H1 (cell line): Measurements from ENCODE around the gene SIK2. TPM values are rescaled to one million over a fixed set of nuclear protein-coding genes. Genes with fewer than 3 reads are reported as not detected.

Source experiments
- CTCF ChIA-PET: fragments of 300-600 bp; sonication (Branson Sonifier 250); formaldehyde crosslinking; loops from one replicate; lab custom pipeline; 2021; ENCODE audit not compliant: partially characterized antibody; lab: Charles Lee
- POLR2A ChIA-PET: fragments of 300-600 bp; sonication (Branson Sonifier 250); formaldehyde crosslinking; loops from one replicate; lab custom pipeline; 2021; ENCODE audit warnings: inconsistent platforms; ENCODE audit not compliant: partially characterized antibody; lab: Charles Lee
- DNase-seq, 2 experiments: peaks; one replicate each; pipeline versions ENCODE4 v3.0.0 to v3.0.0-alpha.2; 2010 to 2022; ENCODE audit warnings: low spot score in 2 of 2, low read depth in 1 of 2, mixed read lengths in 1 of 2
- FAIRE-seq: peaks from 2 replicates; lab custom pipeline; 2011; peaks lifted over from hg19 to GRCh38; lab: Jason Lieb, UNC
- H2AFZ ChIP-seq: 2 replicates; pipeline ENCODE4 v1.8.1; 2012; ENCODE audit warnings: low read length, inconsistent platforms
- H2AK5ac ChIP-seq: 2 replicates; pipeline ENCODE4 v1.6.1; 2013; ENCODE audit warnings: low read depth, low read length
- H2BK120ac ChIP-seq: replicated peaks from 2 replicates; pipeline ENCODE3; 2013; ENCODE audit warnings: low read depth, low read length, inconsistent platforms
- H2BK12ac ChIP-seq: 2 replicates; pipeline ENCODE4 v1.6.1; 2013; ENCODE audit warnings: low read depth, low read length
- H2BK15ac ChIP-seq: 2 replicates; pipeline ENCODE4 v1.6.1; 2013; ENCODE audit warnings: low read length
- H2BK20ac ChIP-seq: 2 replicates; pipeline ENCODE4 v1.6.1; 2013; ENCODE audit warnings: low read length
- H2BK5ac ChIP-seq: 2 replicates; pipeline ENCODE4 v1.6.1; 2013; ENCODE audit warnings: low read depth, low read length
- H3K14ac ChIP-seq: 2 replicates; pipeline ENCODE4 v1.6.1; 2013; ENCODE audit warnings: inconsistent platforms; ENCODE audit not compliant: insufficient read length
- H3K18ac ChIP-seq: 2 replicates; pipeline ENCODE4 v1.6.1; 2013; ENCODE audit warnings: low read length; ENCODE audit errors: extremely low read depth
- H3K23ac ChIP-seq: 2 replicates; pipeline ENCODE4 v1.6.1; 2013; ENCODE audit warnings: inconsistent platforms; ENCODE audit not compliant: insufficient read length
- H3K23me2 ChIP-seq: 2 replicates; pipeline ENCODE4 v1.6.1; 2013; ENCODE audit warnings: low read depth, low read length
- H3K27ac ChIP-seq: 2 replicates; pipeline ENCODE4 v1.6.1; 2011; ENCODE audit warnings: low read depth, low read length, inconsistent platforms
- H3K27me3 ChIP-seq, 4 experiments: replicated peaks in 1 of 4; 1 replicate in 1 of 4; 2 replicates in 3 of 4; pipeline versions ENCODE4 v1.6.1 to v1.8.1; 2011 to 2013; ENCODE audit warnings: low read length in 3 of 4, mild to moderate bottlenecking in 3 of 4, inconsistent platforms in 2 of 4, mixed read lengths in 2 of 4, moderate library complexity in 1 of 4; ENCODE audit not compliant: control insufficient read depth in 3 of 4, insufficient read depth in 3 of 4; ENCODE audit errors: extremely low read depth in 1 of 4
- H3K36me3 ChIP-seq, 4 experiments: 2 replicates each; pipeline versions ENCODE4 v1.6.1 to v1.8.1; 2011 to 2013; ENCODE audit warnings: mild to moderate bottlenecking in 4 of 4, low read length in 3 of 4, moderate library complexity in 2 of 4, control low read depth in 1 of 4, inconsistent platforms in 1 of 4; ENCODE audit not compliant: insufficient read depth in 4 of 4, control insufficient read depth in 2 of 4
- H3K4ac ChIP-seq: replicated peaks from 2 replicates; pipeline ENCODE3; 2013; ENCODE audit warnings: low read length, low read depth, mixed read lengths, inconsistent platforms; ENCODE audit not compliant: insufficient read length
- H3K4me1 ChIP-seq, 4 experiments: replicated peaks in 1 of 4; 1 replicate in 1 of 4; 2 replicates in 3 of 4; pipeline versions ENCODE4 v1.6.1 to v1.8.1; 2011 to 2013; ENCODE audit warnings: low read length in 3 of 4, inconsistent platforms in 2 of 4, mixed read lengths in 1 of 4; ENCODE audit not compliant: insufficient read depth in 4 of 4, control insufficient read depth in 3 of 4
- H3K4me2 ChIP-seq, 2 experiments: 2 replicates each; pipeline versions ENCODE4 v1.6.1 to v1.8.1; 2011 to 2013; ENCODE audit warnings: low read depth in 2 of 2, low read length in 2 of 2, control low read depth in 1 of 2, inconsistent platforms in 1 of 2, mild to moderate bottlenecking in 1 of 2; ENCODE audit not compliant: insufficient read depth in 1 of 2
- H3K4me3 ChIP-seq, 4 experiments: fragments of 200-600, 300-600 bp in 1 of 4; sonication (generic), shearing (Covaris generic), sonication (Bioruptor Twin) in 1 of 4; 2 replicates each; pipeline versions ENCODE4 v1.5.1 to v1.8.1; 2011 to 2016; ENCODE audit warnings: low read length in 4 of 4, low read depth in 3 of 4, control low read depth in 2 of 4, inconsistent platforms in 2 of 4, mild to moderate bottlenecking in 2 of 4, mixed read lengths in 1 of 4, moderate library complexity in 1 of 4; ENCODE audit not compliant: insufficient read depth in 2 of 4; ENCODE audit errors: extremely low read depth in 1 of 4
- H3K56ac ChIP-seq: replicated peaks from 2 replicates; pipeline ENCODE3; 2013; ENCODE audit warnings: low read depth, mild to moderate bottlenecking, mixed read lengths, low read length, inconsistent platforms; ENCODE audit not compliant: insufficient read length
- H3K79me1 ChIP-seq: 2 replicates; pipeline ENCODE4 v1.6.1; 2013; ENCODE audit warnings: low read depth, low read length, control low read depth
- H3K79me2 ChIP-seq, 2 experiments: 2 replicates each; pipeline versions ENCODE4 v1.6.1 to v1.8.1; 2012 to 2013; ENCODE audit warnings: low read length in 2 of 2, mild to moderate bottlenecking in 2 of 2, inconsistent platforms in 1 of 2; ENCODE audit not compliant: insufficient read depth in 2 of 2, control insufficient read depth in 1 of 2
- H3K9ac ChIP-seq, 4 experiments: replicated peaks in 1 of 4; 1 replicate in 1 of 4; 2 replicates in 3 of 4; pipeline versions ENCODE4 v1.6.1 to v1.8.1; 2011 to 2013; ENCODE audit warnings: low read depth in 3 of 4, low read length in 3 of 4, control low read depth in 2 of 4, mild to moderate bottlenecking in 2 of 4, moderate library complexity in 2 of 4, inconsistent platforms in 1 of 4; ENCODE audit errors: extremely low read depth in 1 of 4
- H3K9me3 ChIP-seq, 2 experiments: 2 replicates each; pipeline versions ENCODE4 v1.6.1 to v1.8.1; 2012 to 2013; ENCODE audit warnings: mild to moderate bottlenecking in 2 of 2, moderate library complexity in 2 of 2, control low read depth in 1 of 2, inconsistent platforms in 1 of 2, low read depth in 1 of 2, low read length in 1 of 2, mixed read lengths in 1 of 2; ENCODE audit not compliant: insufficient read depth in 2 of 2
- H4K20me1 ChIP-seq, 2 experiments: replicated peaks in 1 of 2; 2 replicates each; pipeline versions ENCODE3 to v1.8.1; 2011 to 2013; ENCODE audit warnings: inconsistent platforms in 2 of 2, low read length in 2 of 2, mild to moderate bottlenecking in 1 of 2; ENCODE audit not compliant: insufficient read depth in 2 of 2, control insufficient read depth in 1 of 2
- H4K5ac ChIP-seq: 2 replicates; pipeline ENCODE4 v1.6.1; 2013; ENCODE audit warnings: low read length, low read depth, mixed read lengths, inconsistent platforms; ENCODE audit not compliant: insufficient read length
- H4K8ac ChIP-seq: 2 replicates; pipeline ENCODE4 v1.8.0; 2013; ENCODE audit warnings: mild to moderate bottlenecking, moderate library complexity, low read length, inconsistent platforms; ENCODE audit not compliant: insufficient read depth; ENCODE audit errors: extremely low read depth
- H4K91ac ChIP-seq: replicated peaks from 2 replicates; pipeline ENCODE3; 2013; ENCODE audit warnings: low read length, mixed read lengths, inconsistent platforms; ENCODE audit not compliant: insufficient read length
- BACH1 ChIP-seq: IDR thresholded peaks from 2 replicates; pipeline ENCODE4 v1.6.1; 2012; ENCODE audit warnings: low read length, improper control_type of control experiment
- CEBPB ChIP-seq: IDR thresholded peaks from 2 replicates; pipeline ENCODE4 v1.6.1; 2012; ENCODE audit warnings: low read depth, low read length
- HDAC2 ChIP-seq, 2 experiments: fragments of 300-600 bp in 1 of 2; sonication (generic) in 1 of 2; IDR thresholded peaks; 2 replicates each; pipeline ENCODE4 v1.6.1; 2011 to 2012; ENCODE audit warnings: low read depth in 2 of 2, low read length in 2 of 2, mild to moderate bottlenecking in 2 of 2, moderate library complexity in 2 of 2, borderline replicate concordance in 1 of 2, inconsistent platforms in 1 of 2
- KDM4A ChIP-seq: IDR thresholded peaks from one replicate; pipeline ENCODE4 v1.7.1; 2012; ENCODE audit warnings: low read depth, mild to moderate bottlenecking, moderate library complexity, low read length, inconsistent platforms; ENCODE audit not compliant: severe bottlenecking
- MAFK ChIP-seq: IDR thresholded peaks from 2 replicates; pipeline ENCODE4 v1.6.1; 2012; ENCODE audit warnings: low read depth, mild to moderate bottlenecking, improper control_type of control experiment, low read length
- POU5F1 ChIP-seq: IDR thresholded peaks from 2 replicates; pipeline ENCODE4 v1.6.1; 2011; ENCODE audit warnings: low read depth, mild to moderate bottlenecking, low read length, moderate library complexity
- RBBP5 ChIP-seq: IDR thresholded peaks from 2 replicates; pipeline ENCODE4 v1.7.1; 2012; ENCODE audit warnings: low read depth, mild to moderate bottlenecking, inconsistent platforms, low read length, moderate library complexity, borderline replicate concordance
- RNF2 ChIP-seq: fragments of 200-900, 300-1000 bp; sonication (generic); IDR thresholded peaks from 2 replicates; pipeline ENCODE4 v1.7.1; 2016; ENCODE audit warnings: borderline replicate concordance, low read depth, mild to moderate bottlenecking, antibody characterized with exemption, low read length; ENCODE audit not compliant: poor library complexity, severe bottlenecking; ENCODE audit errors: missing control alignments
- RXRA ChIP-seq: IDR thresholded peaks from 2 replicates; pipeline ENCODE4 v1.6.1; 2011; ENCODE audit warnings: low read depth, mild to moderate bottlenecking, low read length, moderate library complexity; ENCODE audit not compliant: insufficient read depth
- SAP30 ChIP-seq: fragments of 300-600 bp; sonication (generic); IDR thresholded peaks from 2 replicates; pipeline ENCODE4 v1.7.1; 2012; ENCODE audit warnings: low read length, moderate library complexity, mild to moderate bottlenecking, inconsistent platforms; ENCODE audit not compliant: insufficient read depth, insufficient replicate concordance
- SP2 ChIP-seq: IDR thresholded peaks from 2 replicates; pipeline ENCODE4 v1.6.1; 2012; ENCODE audit warnings: mild to moderate bottlenecking, low read length, inconsistent platforms
- SP4 ChIP-seq: IDR thresholded peaks from 2 replicates; pipeline ENCODE4 v1.6.1; 2012; ENCODE audit warnings: low read length, inconsistent platforms
- TAF7 ChIP-seq: optimal IDR thresholded peaks from 2 replicates; pipeline ENCODE3; 2011; ENCODE audit warnings: low read depth, mild to moderate bottlenecking, inconsistent platforms, low read length, moderate library complexity, borderline replicate concordance
- TEAD4 ChIP-seq: IDR thresholded peaks from 2 replicates; pipeline ENCODE4 v1.6.1; 2012; ENCODE audit warnings: low read depth, low read length, inconsistent platforms, mixed read lengths
- WGBS, 2 experiments: shearing (Covaris generic) in 1 of 2; methylation state at CpG; one replicate each; pipeline versions ENCODE4 v1.1.6 to v1.1.7; 2013 to 2015; ENCODE audit warnings: low lambda C conversion rate in 2 of 2, mixed read lengths in 2 of 2, inconsistent platforms in 1 of 2, low coverage in 1 of 2, missing lambda C conversion rate in 1 of 2; ENCODE audit not compliant: insufficient replicate concordance in 2 of 2, insufficient coverage in 1 of 2, insufficient read length in 1 of 2; ENCODE audit errors: extremely low coverage in 1 of 2, missing lambda C conversion rate in 1 of 2; 5-methylcytosine and 5-hydroxymethylcytosine counted together
- polyA plus RNA-seq, 7 experiments: library from polyadenylated mRNA; depleted of rRNA in 3 of 7; stranded (reverse) in 5 of 7; unstranded in 2 of 7; fragments of >200 nt in 5 of 7; fragments of 200-250 nt in 2 of 7; gene quantifications; 1 replicate in 5 of 7; 2 replicates in 1 of 7; 4 replicates in 1 of 7; pipeline versions ENCODE4 v1.2.1 to v1.2.3, GENCODE V29; 2011 to 2013; ENCODE audit warnings: missing spikeins in 2 of 7, mixed read lengths in 2 of 7
- total RNA-seq: library from RNA; stranded (reverse); fragmentation: NEBNext Ultra II Directional; extraction: Animal tissue kit (Norgen Biotek cat#: 25700); gene quantifications from 2 replicates; pipeline ENCODE4 v1.2.1, GENCODE V29; 2021

The SIK2 gene
- total and polyA plus RNA-seq, 2 of the 8 experiments (the other 6 are each of a cell fraction or from before 2014, with no cell fraction given): 8.8 to 11.2 TPM

GRCh38 chr11:111743700-111744099 lies 141.5 kb downstream of the SIK2 start:
- H3K79me2 ChIP-seq: no peaks in the 10 kb centered on the region
- H3K4me3 ChIP-seq: no peak overlapping the region
- H3K27me3 ChIP-seq: no peaks in the 10 kb centered on the region
- FAIRE-seq (no peak), DNase-seq (no peak)
- H4K91ac ChIP-seq: no peak overlapping the region
- H2BK12ac ChIP-seq: no peak overlapping the region
- no peak overlapping the region for H4K5ac ChIP-seq
- ChIA-PET POLR2A (no interaction called here), CTCF (interaction anchor here (0.8 to 1.6 kb wide), 3 partner anchors 11 to 32 kb away, joined by 3 to 4 read pairs (median 3); no protein-coding TSS in a partner anchor)
- no peak overlapping the region for H3K4ac ChIP-seq
- H3K4me1 ChIP-seq: peaks cover 0 to 3% (median 1%) of the 10 kb centered on the region in 4 experiments; a peak in 3 of 7 replicates
- H3K4me2 ChIP-seq: no peak overlapping the region
- H2AFZ ChIP-seq: no peak overlapping the region
- H3K79me1 ChIP-seq: no peaks in the 10 kb centered on the region; the same call in 1 of the 2 replicates
- peaks cover 4 to 61% (median 30%) of the 10 kb centered on the region in 4 experiments; a peak in 7 of 8 replicates for H3K36me3 ChIP-seq
- H4K8ac ChIP-seq: no peak overlapping the region
- H3K9ac ChIP-seq: no peak overlapping the region
- no peak overlapping the region for H2BK5ac ChIP-seq
- no peak overlapping the region for H2BK20ac ChIP-seq
- no peak overlapping the region for H3K14ac ChIP-seq
- H4K20me1 ChIP-seq: peaks cover 0 to 4% of the 10 kb centered on the region in 2 experiments
- H2BK15ac ChIP-seq: no peak overlapping the region
- H3K23me2 ChIP-seq: no peaks in the 10 kb centered on the region
- no peaks in the 10 kb centered on the region for H3K9me3 ChIP-seq
- no peak overlapping the region for H3K18ac ChIP-seq
- 93% methylated on average over 2 of the region's 2 CpGs; no CpG with 5 or more reads in 1 of the 2 experiments for WGBS, 2 experiments
- no peak overlapping the region for H3K56ac ChIP-seq
- no peak overlapping the region for H2BK120ac ChIP-seq
- H2AK5ac ChIP-seq: no peak overlapping the region
- no peak overlapping the region for H3K23ac ChIP-seq
- H3K27ac ChIP-seq: no peak overlapping the region
- TF ChIP-seq RXRA (no peak), TAF7 (no peak), BACH1 (no peak), POU5F1 (no peak), HDAC2 (IDR thresholded peaks at IDR 0.05; ENCODE audit: borderline replicate concordance in 1 of 2, low read depth in 2 of 2, low read length in 2 of 2) (no peak), CEBPB (no peak), SP2 (no peak), KDM4A (no peak), RNF2 (no peak), SP4 (no peak), TEAD4 (no peak), SAP30 (no peak), RBBP5 (no peak), MAFK (no peak)
